Measurements from ENCODE around the gene RBM39. TPM values are rescaled to one million over a fixed set of nuclear protein-coding genes. Genes with fewer than 3 reads are reported as not detected.
"Not testable (repeated sequence)": the region's sequence is repeated elsewhere in the genome, so short reads cannot be mapped to it uniquely, and the experiment has no call there.

The RBM39 gene
- polyA plus RNA-seq, 1 of the 3 experiments (the other 2 are of a cell fraction): 68.4 TPM

DNA sequence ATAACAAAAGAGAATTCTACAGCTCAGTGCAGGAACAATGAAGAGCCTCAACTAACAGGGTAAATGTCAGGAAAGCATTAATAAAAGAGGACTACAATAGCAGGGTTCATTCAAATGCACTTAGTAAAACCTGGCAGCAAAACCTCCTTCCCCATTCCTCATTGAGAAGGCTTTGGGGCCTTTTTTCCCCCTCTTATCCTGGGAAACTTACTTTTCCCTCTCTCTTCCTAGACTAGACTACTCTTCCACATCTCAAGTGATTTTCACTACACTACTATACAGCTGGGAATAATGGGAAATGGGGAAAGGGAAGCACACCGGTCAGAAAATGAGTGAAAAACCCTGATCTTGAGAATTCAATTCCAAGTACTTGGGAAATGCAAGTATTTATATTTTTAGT lies 32.8 kb downstream of the RBM39 start (continued):
- TF ChIP-seq, protein P1, sequence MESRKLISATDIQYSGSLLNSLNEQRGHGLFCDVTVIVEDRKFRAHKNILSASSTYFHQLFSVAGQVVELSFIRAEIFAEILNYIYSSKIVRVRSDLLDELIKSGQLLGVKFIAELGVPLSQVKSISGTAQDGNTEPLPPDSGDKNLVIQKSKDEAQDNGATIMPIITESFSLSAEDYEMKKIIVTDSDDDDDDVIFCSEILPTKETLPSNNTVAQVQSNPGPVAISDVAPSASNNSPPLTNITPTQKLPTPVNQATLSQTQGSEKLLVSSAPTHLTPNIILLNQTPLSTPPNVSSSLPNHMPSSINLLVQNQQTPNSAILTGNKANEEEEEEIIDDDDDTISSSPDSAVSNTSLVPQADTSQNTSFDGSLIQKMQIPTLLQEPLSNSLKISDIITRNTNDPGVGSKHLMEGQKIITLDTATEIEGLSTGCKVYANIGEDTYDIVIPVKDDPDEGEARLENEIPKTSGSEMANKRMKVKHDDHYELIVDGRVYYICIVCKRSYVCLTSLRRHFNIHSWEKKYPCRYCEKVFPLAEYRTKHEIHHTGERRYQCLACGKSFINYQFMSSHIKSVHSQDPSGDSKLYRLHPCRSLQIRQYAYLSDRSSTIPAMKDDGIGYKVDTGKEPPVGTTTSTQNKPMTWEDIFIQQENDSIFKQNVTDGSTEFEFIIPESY (IDR thresholded peaks at IDR 0.05; ENCODE audit: borderline replicate concordance, low read depth): no peak
- TF ChIP-seq, protein P2, sequence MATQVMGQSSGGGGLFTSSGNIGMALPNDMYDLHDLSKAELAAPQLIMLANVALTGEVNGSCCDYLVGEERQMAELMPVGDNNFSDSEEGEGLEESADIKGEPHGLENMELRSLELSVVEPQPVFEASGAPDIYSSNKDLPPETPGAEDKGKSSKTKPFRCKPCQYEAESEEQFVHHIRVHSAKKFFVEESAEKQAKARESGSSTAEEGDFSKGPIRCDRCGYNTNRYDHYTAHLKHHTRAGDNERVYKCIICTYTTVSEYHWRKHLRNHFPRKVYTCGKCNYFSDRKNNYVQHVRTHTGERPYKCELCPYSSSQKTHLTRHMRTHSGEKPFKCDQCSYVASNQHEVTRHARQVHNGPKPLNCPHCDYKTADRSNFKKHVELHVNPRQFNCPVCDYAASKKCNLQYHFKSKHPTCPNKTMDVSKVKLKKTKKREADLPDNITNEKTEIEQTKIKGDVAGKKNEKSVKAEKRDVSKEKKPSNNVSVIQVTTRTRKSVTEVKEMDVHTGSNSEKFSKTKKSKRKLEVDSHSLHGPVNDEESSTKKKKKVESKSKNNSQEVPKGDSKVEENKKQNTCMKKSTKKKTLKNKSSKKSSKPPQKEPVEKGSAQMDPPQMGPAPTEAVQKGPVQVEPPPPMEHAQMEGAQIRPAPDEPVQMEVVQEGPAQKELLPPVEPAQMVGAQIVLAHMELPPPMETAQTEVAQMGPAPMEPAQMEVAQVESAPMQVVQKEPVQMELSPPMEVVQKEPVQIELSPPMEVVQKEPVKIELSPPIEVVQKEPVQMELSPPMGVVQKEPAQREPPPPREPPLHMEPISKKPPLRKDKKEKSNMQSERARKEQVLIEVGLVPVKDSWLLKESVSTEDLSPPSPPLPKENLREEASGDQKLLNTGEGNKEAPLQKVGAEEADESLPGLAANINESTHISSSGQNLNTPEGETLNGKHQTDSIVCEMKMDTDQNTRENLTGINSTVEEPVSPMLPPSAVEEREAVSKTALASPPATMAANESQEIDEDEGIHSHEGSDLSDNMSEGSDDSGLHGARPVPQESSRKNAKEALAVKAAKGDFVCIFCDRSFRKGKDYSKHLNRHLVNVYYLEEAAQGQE (IDR thresholded peaks at IDR 0.05; ENCODE audit: low read depth, low read length): no peak
- TF ChIP-seq CHD2 (IDR thresholded peaks at IDR 0.05; ENCODE audit: low read length, partially characterized antibody): no peak
- no peak for TF ChIP-seq TEAD4 (IDR thresholded peaks at IDR 0.05; ENCODE audit: borderline replicate concordance, insufficient read depth)
- no peak for TF ChIP-seq RFX5 (IDR thresholded peaks at IDR 0.05; ENCODE audit: low read length)
- no peak for TF ChIP-seq MXI1 (IDR thresholded peaks at IDR 0.05; ENCODE audit: low read depth, low read length)
- TF ChIP-seq NFIC (IDR thresholded peaks at IDR 0.05; ENCODE audit: borderline replicate concordance): no peak
- TF ChIP-seq JUND (IDR thresholded peaks at IDR 0.05): no peak
- no peak for TF ChIP-seq FOSL2 (IDR thresholded peaks at IDR 0.05; ENCODE audit: borderline replicate concordance, low read depth)

DNA sequence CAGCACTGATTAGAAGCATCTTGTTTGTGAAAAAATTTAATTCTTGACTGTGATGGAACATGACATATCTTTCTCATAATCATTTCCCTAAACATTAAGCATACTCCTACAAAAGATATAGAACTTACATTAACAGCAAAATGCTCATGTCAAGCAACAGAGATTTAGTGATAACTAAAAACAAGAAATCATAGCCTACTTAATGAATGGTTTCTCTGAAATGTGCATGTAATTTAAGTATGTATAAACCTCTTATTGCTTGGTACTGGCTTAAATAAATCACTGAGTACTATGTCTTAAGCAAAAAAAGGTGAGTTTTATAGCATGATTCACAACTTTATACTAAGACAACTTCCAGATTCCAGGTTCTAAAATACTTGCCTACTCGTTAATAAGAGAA lies 33.6 kb downstream of the RBM39 start:
- H3F3A ChIP-seq (replicated peaks; ENCODE audit: insufficient read depth): peaks cover 96% of the 10 kb centered on the region
- H3K27ac ChIP-seq (ENCODE audit: low read depth in 2 of 2, low read length in 1 of 2): peak overlapping the region in 1 of 2 experiments; percentile 42; a peak in 3 of 4 replicates
- H3K4me2 ChIP-seq: no peak overlapping the region
- TF ChIP-seq, protein P2 (IDR thresholded peaks at IDR 0.05; ENCODE audit: low read depth, low read length): no peak
- no peak for DNase-seq
- H4K20me1 ChIP-seq (ENCODE audit: insufficient read depth): peaks cover 91% of the 10 kb centered on the region
- H3K9me3 ChIP-seq: no peaks in the 10 kb centered on the region
- no peak overlapping the region for H3K9ac ChIP-seq
- CTCF ChIA-PET: interaction anchor here (1.3 to 1.7 kb wide), 2 partner anchors 176 to 245 kb away, joined by 4 to 5 read pairs; no protein-coding TSS in a partner anchor
- H3K4me1 ChIP-seq (ENCODE audit: control insufficient read depth in 1 of 2, insufficient read depth in 2 of 2, low read depth in 1 of 2, low read length in 1 of 2): peaks cover 0 to 21% of the 10 kb centered on the region in 2 experiments; a peak in 3 of 4 replicates
- no peaks in the 10 kb centered on the region for H3K27me3 ChIP-seq (ENCODE audit: insufficient read depth)
- no peaks in the 10 kb centered on the region for H3K9me2 ChIP-seq
- peaks cover 91% of the 10 kb centered on the region for H3K79me2 ChIP-seq (ENCODE audit: insufficient read depth)
- 40% methylated on average over 1 of the region's 1 CpG for WGBS (ENCODE audit: low lambda C conversion rate)
- H3K36me3 ChIP-seq (replicated peaks in 1 of 2; ENCODE audit: control insufficient read depth in 1 of 2, insufficient read depth in 2 of 2, low read length in 1 of 2): peaks cover 91 to 98% of the 10 kb centered on the region in 2 experiments
- POLR2A ChIA-PET: no interaction called here
- no peak overlapping the region for H3K4me3 ChIP-seq (ENCODE audit: low read depth in 2 of 2, low read length in 1 of 2)
- H2AFZ ChIP-seq (ENCODE audit: low read depth): no peak overlapping the region

DNA sequence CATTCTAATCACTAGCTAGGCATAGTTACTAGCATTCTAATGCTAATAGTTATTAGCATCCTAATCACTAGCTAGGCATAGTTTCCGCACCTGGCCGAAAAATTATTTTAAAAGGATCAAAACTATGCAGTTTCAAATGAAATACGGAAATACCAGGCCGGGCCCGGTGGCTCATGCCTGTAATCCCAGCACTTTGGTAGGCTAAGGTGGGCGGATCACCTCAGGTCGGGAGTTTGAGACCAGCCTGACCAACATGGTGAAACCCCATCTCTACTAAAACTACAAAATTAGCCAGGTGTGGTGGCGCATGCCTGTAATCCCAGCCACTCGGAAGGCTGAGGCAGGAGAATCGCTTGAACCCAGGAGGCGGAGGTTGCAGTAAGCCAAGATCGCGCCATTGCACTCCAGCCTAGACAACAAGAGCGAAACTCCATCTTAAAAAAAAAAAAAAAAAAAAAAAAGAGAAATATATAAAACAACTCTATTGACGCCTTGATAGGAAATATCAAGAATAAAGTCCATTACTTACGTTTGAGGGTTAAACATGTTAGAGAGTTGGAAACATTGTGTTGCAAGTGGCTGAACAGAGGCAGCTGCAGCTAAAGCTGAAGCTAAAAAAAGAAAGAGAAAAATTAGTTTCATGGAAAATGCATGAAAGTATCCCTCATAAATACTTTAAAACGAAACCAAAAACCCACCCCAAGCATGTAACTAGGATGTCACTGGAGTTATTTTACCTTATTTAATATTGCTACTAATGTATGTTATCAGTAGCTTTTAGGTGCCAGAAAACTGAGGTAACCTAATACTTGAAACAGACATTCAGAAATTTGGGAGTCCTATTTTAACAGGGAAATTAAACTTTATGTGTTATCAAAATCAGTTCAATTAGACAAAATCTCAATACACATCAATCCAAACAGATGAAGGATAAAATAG lies 35.2 kb downstream of the RBM39 start:
- peaks cover 89% of the 10 kb centered on the region for H4K20me1 ChIP-seq (ENCODE audit: insufficient read depth)
- CTCF ChIA-PET: interaction anchor here (1.3 to 3.1 kb wide), 4 partner anchors 12 to 243 kb away, joined by 4 to 12 read pairs (median 5); no protein-coding TSS in a partner anchor
- not testable (repeated sequence) for H3K9ac ChIP-seq

More for the DNA sequence above, 35.2 kb downstream of the RBM39 start:
- H3K4me3 ChIP-seq (ENCODE audit: low read depth in 2 of 2, low read length in 1 of 2); POLR2A ChIA-PET; H3K9me3 ChIP-seq; H3K27me3 ChIP-seq (ENCODE audit: insufficient read depth); H3K4me2 ChIP-seq; H2AFZ ChIP-seq (ENCODE audit: low read depth); H3K9me2 ChIP-seq; DNase-seq: not testable (repeated sequence)
- peak overlapping the region in 1 of 2 experiments; percentile 0; a peak in 1 of 4 replicates for H3K27ac ChIP-seq (ENCODE audit: low read depth in 2 of 2, low read length in 1 of 2)
- H3K4me1 ChIP-seq (ENCODE audit: control insufficient read depth in 1 of 2, insufficient read depth in 2 of 2, low read depth in 1 of 2, low read length in 1 of 2): peaks cover 0 to 21% of the 10 kb centered on the region in 2 experiments; a peak in 3 of 4 replicates
- H3K36me3 ChIP-seq (replicated peaks in 1 of 2; ENCODE audit: control insufficient read depth in 1 of 2, insufficient read depth in 2 of 2, low read length in 1 of 2): peaks cover 95 to 97% of the 10 kb centered on the region in 2 experiments
- H3F3A ChIP-seq (replicated peaks; ENCODE audit: insufficient read depth): peaks cover 98% of the 10 kb centered on the region
- peaks cover 85% of the 10 kb centered on the region for H3K79me2 ChIP-seq (ENCODE audit: insufficient read depth)
- 94% methylated on average over 17 of the region's 17 CpGs for WGBS (ENCODE audit: low lambda C conversion rate)

Data from SK-N-SH (cell line).